DMS153 (cell line): Measurements from ENCODE around the gene XRCC4.
"Not testable (repeated sequence)": the region's sequence is repeated elsewhere in the genome, so short reads cannot be mapped to it uniquely, and the experiment has no call there.

Experiments
- DNase-seq: peaks from one replicate; lab custom pipeline; 2025; lab: John Stamatoyannopoulos, UW

XRCC4 gene

DNA sequence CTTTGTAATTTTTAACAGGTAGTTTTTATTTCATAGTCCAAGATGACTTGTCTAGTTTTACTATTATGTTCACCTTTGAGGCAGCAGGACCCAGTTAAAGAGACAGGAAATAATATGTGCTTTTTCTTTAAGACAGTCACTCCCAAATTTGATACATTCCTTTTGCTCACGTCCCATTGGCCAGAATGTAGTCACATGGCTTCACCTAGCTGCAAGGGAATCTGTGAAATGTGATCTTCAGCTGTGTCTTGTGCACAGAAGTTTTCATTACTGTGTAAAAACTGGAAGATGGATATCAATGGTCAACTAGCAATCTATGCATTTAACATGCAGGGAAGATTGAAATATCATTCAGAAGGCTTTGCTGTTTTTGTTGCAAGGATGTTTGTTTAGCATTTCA lies 41.1 kb downstream of the XRCC4 start:
- DNase-seq = no peak

DNA sequence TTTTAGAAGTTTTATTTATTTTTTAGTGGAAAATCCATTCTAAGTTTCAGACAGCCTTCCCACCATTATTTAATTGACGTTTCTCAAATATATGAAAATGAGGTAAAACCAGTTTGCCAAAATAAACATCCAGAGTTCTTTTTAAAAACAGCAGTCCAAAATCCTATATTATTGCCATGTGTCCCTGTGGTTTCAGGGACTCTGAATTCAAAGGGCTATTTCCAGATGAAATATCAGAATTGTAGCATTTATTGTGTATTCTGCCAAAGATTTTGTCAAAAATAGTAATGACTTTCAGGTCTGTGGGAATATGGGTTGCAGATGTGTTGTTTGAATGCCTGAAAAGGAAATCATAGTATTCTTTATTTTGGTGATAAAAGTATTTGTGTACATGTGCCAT lies 41.6 kb downstream of the XRCC4 start:
- no peak for DNase-seq

DNA sequence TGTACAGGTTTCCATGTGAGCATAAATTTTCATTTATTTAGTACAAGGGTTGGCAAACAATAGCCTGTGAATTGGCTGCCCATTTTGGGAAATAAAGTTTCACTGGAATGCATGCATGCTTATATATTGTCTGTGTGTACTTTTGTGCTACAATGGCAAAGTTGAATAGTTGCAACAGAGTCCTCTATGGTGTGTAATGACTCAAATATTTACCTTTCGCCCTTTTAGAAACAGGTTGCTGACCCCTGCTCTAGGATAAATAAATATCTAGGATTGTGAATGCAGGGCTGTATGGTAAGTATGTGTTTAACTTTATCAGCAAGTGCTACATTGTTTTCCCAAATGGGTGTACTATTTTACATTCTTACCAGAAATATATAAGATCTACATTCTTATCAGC lies 47.2 kb downstream of the XRCC4 start:
- DNase-seq = no peak

DNA sequence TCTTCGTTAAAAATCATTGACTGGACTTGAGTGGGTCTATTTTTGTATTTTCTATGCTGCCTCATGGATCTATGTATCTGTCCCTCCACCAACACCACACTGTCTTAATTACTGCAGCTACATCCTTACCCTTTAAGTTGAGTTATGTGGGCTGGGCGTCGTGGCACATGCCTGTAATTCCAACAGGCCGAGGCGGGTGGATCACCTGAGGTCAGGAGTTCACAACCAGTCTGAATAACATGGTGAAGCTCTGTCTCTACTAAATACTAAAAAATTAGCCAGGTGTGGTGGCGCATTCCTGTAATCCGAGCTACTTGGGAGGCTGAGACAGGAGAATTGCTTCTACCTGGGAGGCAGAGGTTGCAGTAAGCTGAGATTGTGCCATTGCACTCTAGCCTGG lies 48.2 kb downstream of the XRCC4 start:
- no peak for DNase-seq

DNA sequence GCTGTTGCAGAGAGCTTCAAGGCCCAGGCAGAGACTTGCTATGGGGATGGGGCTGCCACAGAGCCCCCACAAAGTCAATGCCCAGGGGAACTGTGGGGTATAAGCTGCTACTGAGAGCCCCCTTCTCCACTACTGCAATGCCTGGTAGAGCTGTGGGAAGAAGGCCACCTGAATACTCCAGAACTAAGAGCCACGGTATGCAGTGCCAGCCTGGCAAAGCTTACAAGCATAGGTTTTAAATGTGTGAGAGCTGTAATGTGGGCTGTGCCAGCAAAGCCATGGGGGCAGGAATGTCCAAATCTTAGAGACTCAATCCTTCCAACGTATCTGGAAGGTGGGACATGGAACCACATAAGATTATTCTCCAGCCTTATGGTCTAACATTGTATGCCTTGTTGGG lies 49.2 kb downstream of the XRCC4 start:
- no peak for DNase-seq

DNA sequence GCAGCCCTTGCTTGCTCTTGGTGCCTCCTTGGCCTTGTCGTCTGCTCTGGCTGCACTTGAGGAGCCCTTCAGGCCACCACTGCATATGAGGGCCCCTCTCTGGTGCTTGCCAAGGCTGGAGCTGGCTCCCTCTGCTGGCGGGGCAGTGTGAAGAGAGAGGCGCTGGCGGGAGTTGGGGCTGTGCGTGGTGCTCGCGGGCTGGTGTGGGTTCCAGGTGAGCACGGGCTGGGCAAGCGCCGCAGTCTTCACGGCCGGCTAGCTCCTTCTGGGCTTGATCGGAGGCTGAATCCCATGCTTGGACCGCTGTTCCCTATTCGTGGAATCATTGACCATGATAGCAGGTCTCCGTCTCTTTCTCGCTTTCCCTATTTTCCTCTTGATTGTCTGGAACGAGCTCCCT lies 56.5 kb downstream of the XRCC4 start:
- DNase-seq = no peak

DNA sequence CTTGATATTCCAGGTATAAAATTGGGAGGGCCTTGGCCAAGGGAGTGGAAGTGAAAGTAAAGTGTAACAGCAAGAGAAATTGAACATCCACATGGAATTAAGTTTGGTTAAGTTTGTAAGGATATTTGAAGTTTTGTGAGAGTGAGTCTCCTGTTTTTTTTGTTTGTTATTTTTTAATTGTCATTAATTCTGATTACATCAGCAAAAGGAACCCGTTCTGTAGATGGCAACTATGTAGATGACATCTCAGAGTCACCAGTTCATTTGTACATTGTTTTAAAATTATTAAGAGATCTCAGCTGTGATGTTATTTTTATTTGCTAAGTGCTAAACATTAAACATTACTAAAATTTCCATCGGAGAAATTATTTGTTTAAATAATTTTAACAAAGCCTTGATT lies 65.2 kb downstream of the XRCC4 start:
- no peak for DNase-seq

DNA sequence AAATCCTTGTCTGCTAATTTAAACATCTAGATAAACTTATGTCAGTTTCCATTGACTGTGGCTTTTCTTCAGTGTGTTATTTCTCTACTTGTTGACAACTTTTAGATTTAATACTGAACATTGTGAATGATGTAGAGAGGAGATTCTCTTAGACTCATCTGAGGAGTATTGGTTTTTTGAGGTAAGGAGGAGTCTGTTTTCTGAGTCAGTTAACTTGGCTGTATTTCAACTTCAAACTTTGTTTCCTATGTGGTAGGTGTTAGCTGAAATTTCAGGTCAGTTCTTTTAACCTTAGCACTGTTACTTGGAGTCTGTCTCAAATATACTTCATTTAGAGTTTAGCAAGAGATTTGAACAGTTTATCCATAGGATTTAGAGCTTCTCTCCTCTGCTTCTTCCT lies 67.9 kb downstream of the XRCC4 start:
- no peak for DNase-seq

DNA sequence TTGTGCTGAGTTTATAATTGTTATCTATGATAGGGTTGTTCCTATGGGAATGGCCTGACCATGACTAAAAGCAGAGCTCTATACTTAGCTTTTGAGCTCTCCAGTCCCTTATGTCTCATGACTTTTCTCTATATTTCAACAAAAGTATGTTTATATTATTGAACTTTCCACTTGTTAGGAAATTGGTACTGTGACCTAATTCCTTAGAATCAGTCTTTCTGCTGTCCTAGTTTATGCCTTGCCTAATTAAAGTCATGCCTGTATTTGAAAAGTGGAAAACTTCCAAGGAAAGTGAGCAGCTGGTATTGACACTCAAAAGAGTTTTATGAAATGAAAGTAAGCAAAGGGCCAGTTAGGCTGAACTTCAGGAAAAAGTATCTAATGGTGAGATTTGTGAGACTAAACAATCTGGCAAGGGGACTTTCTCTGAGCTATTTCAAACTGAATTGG lies 68.6 kb downstream of the XRCC4 start:
- no peak for DNase-seq

DNA sequence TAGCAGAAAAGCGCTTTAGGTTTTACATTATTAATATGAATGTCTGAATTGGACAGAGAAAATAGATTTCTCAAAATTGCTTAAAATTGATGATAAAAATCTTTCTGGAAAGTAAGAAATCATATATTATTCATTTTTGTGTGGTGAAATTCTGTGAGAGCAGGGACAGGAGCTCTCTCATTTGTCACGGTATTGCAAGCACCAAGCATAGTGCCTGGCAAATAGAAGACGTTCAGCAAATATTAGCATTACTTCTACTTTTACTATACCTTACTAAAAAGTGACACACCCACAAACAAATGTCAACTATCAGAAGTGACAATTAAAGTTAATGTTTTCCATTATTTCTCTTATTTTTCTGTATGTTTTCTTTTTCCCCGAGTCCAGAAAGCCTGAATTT lies 69.1 kb downstream of the XRCC4 start:
- DNase-seq = no peak

DNA sequence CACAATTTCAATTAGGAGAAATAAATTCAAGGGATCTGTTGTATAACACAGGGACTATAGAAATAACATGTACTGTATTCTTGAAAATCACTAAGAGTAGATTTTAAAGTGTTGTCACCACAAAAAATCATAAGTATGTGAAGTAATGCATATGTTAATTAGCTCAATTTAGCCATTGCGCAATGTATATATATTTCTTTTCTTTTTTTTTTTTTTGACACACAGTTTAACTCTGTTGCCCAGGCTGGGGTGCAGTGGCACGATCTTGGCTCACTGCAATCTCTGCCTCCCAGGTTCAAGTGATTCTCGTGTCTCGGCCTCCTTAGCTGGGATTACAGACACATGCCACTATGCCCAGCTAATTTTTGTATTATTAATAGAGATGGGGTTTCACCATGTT lies 70.2 kb downstream of the XRCC4 start:
- DNase-seq = no peak

DNA sequence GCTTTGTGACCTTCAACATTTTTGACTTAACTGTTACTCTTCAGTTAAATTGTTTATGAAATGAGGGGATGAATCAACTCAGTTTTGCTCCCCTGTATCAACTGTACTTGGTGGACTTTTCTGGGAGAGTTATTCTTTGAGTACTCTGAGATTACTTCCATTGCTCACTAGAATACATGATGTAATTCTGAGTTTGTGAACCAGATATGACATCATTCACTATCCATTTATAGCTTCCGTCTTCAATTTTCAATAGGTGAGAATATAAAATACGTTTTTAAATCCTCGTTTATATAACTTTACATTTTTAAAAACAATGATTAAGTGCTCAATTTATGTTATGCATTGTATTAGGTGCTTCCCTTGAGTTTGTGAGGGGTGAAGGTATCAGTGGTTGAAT lies 71.0 kb downstream of the XRCC4 start:
- DNase-seq = no peak

DNA sequence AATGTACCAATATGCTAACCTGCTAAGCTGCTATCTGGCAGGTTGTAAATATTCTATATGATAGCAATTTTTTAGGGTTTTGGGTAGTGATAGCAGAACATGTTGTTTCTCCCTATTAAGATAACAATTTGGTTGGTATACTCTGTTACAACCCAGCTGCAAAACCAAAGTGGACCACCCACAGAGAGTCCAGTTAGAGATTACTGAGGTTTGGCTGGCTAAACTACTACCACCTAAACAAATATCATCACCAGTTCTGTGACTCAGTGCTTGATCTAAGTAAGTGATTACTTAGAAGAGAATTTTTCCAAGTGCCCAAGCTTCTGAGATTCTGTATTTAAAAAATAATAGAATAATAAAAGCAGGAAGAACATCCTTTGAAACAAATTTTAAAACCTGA lies 72.3 kb downstream of the XRCC4 start:
- DNase-seq = no peak

DNA sequence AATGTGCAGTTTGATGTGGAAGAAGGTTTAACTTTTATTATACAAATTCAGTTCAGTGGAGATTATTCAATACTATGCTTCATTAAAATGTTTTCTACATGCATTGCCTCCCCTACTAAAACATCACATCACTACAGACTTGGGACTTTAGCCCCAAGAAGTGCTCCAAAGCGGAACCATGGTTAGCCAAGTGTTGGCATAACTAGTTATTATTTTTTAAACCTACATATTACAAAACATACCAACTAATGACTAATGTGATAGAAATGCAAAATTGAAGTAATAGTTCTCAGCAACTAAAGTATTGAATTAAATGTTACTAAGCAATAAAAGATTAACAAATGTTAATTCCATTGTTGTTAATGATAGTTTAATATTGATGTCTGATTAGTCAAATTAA lies 74.5 kb downstream of the XRCC4 start:
- no peak for DNase-seq

DNA sequence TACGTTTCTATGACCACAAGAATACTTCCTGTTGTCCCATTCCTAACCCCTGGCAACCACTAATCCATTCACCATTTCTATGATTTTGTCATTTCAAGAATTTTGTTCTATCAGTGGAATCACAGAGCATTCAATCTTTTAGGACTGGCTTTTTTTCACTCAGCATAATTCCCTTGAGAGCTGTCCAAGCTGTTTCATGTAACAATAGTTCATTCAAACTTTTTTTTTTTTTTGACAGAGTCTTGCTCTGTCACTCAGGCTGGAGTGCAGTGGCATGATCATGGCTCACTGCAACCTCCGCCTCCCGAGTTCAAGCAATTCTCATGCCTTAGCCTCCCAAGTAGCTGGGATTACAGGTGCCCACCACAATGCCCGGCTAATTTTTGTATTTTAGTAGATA lies 75.6 kb downstream of the XRCC4 start:
- DNase-seq = not testable (repeated sequence)

DNA sequence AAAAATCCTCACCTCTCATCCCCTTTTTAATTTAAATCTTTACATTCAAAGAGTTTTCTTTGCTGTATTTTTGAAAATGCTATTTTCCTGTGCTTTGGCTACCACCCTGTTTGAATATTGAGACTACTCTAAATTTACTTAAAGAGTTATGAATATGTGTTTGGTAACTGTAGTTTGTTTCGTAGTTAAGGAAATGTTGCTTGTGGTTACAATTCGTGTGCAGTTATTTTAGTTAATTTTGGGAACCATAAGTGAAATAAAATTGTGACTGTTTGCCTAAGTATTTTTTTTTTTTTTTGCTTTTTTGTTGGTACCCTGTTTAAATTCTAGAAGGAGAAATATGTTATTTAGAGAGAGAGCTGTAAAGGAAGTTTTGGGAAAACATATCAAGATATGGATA lies 78.7 kb downstream of the XRCC4 start:
- DNase-seq = no peak

DNA sequence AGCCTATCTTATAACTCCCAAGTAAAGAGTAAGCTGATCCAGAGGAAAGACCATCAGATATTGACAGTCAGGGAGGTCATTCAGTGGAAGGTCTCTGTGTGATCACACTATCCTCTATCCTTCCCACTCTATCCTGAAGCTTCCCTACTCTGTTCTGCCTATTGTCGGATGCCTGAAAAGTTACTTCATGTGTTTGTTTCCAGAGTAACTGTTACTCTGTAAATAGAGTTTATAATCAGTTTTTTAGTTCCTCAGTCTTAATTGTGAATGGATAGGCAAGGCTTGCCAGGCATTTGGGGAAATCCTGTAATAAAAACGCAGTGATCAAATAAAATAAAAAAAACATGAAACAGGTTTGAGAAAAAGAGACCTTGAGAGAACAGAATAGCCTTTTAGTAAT lies 79.8 kb downstream of the XRCC4 start:
- DNase-seq = no peak

DNA sequence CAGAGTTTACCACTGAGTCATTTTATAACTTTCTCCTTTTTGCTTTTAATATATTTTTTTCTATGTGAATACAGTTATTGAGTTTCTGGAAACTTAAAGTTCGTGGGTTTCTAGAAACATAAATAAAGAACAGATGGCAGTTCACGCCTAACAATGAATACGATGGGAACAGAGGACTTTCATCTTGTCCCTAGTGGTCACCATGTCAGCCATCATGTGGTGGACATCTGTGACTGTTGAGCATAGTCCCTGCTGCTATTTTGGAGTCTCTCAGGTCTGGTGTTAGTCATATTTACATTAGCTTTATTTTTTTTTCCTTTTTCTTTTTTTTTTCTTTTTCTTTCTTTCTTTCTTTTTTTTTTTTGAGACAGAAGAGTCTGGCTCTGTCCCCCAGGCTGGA lies 85.3 kb downstream of the XRCC4 start:
- DNase-seq = no peak

DNA sequence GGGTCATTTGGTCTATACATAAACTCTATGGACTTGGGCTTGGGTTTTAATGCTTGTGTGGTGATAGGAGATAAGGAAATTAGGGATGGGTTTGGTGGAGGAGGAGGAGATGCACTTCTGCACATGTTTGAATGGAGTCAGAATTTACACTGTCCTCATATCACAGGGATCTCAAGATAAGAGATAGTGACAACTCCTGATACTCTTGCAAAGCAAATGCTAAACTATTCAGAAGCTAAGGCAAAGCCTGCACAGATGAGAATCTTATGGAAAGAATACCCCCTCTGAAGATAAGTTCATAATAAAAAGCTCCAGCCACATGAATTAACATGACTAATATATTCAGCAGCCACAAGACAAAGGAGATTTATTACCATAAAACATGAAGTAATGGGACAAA lies 90.2 kb downstream of the XRCC4 start:
- no peak for DNase-seq

DNA sequence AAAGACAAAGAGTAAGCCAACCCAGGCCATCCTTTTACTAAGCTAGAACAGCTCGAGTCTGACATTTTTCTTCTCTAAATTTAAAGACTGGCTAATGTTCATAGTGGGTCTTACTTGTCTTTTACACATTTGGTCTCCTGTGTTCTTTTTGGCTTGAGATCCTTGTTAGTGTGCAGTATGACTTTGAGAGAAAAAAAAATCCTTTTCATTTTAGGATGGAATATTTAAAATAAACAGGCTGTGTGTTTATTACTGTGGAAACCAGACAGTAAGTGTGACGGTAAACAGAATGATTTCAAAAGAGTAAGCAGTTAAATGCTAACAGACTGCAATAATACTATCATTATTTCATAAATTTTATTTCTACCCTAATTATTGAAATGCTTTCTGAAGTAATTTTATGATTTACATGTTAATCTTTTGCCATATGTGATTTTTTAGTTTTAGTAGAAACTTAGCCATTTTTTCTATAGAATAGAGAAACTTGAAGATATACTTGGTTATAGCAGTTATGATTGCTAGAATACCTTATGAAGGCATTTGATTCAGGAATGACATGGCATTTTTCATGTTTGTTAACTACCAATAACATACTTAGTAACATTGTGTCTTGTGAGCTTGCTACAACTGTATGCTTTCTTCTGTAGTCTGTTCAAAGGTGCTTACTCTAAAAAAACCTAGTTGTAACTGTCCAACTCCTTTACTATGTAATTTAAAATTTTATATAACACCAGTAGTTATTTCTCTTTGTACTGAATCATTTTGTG lies 92.4 kb downstream of the XRCC4 start:
- no peak for DNase-seq

DNA sequence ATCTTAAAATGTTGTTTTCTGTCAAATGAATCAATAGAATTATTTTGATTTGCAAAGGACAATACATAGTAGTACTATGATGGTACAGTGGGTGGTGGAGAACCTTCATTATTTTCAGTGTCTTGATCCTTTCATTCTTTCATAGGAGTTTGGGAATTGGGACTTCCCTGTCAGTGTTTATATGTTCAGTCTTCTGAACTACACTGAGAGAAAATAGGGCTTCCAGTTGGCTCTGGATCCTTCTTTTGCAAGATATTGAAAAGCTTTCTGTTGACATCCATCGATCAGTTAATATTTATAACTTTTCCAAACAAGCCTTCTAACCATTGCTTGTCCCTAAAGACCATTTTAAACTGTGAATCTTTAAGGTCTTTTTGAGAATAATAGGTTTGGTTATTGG lies 94.7 kb downstream of the XRCC4 start:
- no peak for DNase-seq

DNA sequence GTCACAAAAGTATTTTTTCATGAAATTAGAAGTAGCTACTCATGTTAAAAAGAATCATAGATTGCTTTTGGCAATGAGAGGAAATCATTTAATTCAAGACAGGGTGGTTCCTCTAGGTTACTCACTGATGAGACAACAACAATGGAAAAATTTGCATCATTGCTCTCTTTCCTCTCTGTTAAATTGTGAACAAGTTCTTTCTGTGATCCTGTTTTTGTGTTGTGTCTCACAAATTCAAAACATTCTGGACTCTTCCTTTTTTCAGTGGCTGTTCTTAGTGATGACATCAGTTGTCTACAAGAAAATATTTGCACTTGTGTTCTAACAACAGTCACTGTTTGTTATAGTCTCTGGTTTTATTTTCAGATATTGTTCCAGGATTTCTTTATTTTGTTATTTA lies 95.3 kb downstream of the XRCC4 start:
- DNase-seq = no peak

DNA sequence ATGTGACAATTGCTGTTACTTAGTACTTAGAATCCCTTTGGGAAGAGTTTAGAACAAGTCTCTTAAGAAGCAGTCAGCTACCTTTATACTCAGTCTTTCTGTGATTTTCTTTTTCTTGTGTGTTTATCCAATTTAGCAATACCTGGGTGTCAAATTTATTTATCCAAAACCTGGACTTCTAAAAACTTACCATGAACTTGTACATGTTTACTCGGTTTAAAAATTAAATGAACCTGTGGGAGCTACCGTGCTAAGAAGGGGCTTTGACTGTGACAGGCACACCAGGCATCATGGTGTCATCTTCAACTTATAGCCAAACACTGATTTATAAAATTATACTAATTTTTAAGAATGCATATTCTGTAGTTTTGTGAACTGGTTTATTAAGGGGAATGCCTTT lies 96.5 kb downstream of the XRCC4 start:
- DNase-seq = no peak

DNA sequence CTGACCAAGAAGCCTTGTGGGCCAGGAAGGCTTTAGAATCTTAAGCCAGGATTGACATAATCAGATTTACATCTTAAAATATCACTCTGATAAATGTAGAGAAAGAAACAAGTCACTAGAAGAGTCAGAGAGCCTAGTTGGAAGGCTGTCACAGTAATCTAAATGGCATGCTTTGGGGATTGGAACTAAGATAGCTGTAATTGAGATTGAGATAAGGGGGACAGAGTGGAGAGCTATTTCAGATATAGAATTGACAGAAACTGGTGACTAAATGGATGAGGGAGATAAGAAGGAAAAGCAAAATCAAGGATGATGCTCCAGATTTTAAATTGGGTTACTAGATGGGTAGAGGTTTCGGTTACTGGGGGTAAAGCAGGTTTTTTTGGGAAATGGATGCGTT lies 100.5 kb downstream of the XRCC4 start:
- DNase-seq = no peak

DNA sequence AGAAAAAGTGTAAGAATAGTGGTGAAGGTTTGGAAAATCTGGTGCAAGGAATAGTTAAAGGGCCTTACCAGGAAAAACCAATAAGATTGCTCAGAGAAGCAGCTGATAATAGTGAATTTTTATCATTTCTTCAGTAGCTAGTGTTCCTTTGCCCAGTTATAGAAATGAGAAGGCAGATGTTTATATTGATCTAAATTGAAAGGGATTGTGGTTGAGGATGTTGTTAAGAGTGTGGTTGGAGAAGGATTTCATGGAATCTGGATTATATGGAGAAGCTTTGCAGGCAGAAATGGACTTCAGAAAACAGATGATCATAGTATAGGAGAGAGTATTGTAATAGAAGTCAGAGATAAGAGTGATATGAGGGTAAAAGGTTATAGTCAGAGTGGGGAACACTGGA lies 102.6 kb downstream of the XRCC4 start:
- no peak for DNase-seq
